Activated gamma-delta T cell (primary cell): ENCODE results near the gene QSOX2.
"Not testable (repeated sequence)": the region's sequence is repeated elsewhere in the genome, so short reads cannot be mapped to it uniquely, and the experiment has no call there.

Source experiments
- DNase-seq: peaks from one replicate; lab custom pipeline; 2025; lab: John Stamatoyannopoulos, UW

QSOX2 gene

GRCh38 chr9:136266641-136267040 is 21.0 kb upstream of the QSOX2 start:
- DNase-seq = not testable (repeated sequence)

- no peak for DNase-seq
These were observed 20.1 kb upstream of the QSOX2 start for GRCh38 chr9:136265561-136266355.

- no peak for DNase-seq
These were observed 19.1 kb upstream of the QSOX2 start for GRCh38 chr9:136264441-136265405.

GRCh38 chr9:136264031-136264430 is 18.4 kb upstream of the QSOX2 start:
- no peak for DNase-seq

DNA sequence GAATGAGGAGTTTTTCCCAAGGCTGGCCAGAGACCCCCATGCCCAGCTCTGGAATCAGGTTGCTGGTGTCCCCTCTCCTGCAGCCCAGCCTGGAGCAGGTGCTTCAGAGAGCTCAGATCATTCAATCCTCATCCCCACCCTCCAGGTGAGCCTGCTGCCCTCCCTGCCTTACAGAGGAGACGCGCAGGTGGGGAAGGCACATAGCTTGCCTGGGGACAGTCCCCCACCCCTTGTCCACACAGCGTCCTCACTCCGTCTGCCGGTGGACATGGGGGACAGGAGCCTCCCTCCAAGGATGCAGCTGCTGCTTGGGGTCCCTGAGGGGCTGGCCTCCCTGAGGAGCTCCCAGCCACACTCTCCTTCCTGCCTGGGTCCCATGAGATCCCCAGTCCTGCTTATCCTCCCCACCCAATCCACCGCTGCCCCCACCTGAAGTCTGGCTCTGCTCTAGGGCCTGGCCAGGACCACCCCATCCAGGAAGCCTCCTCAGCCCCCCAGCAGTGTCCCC is 17.1 kb upstream of the QSOX2 start:
- no peak for DNase-seq

GRCh38 chr9:136261686-136262430 is 16.2 kb upstream of the QSOX2 start:
- no peak for DNase-seq

DNA sequence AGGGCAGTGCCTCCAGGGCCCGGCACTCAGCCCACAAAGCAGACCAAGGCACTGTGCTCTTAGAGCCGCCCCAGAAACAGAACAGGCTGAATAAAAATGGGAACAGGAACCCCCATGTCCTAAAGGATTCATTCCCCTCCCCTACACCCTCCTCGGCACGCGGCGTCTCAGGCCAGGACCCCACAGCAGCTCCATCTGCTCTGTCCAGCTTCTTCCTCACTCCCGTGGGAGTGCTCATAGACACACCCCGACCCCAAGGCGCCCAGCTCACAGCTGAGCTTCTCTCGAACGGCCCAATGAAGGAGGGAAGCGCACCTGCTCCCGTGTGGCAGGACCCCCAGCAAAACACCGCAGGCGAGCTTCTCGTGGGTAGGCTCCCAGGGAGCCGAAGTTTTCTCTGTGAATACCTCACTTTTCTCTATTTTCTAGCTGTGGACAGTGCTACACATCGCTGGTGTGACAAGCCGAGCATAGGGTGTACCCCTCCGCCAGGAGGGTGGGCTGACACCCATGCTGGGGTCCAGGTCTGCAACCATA is 15.4 kb upstream of the QSOX2 start:
- DNase-seq = no peak

GRCh38 chr9:136260521-136260920 is 14.9 kb upstream of the QSOX2 start:
- DNase-seq = no peak

- no peak for DNase-seq
These were observed 14.2 kb upstream of the QSOX2 start for GRCh38 chr9:136259836-136260235.

- DNase-seq = no peak
These were observed 13.9 kb upstream of the QSOX2 start for GRCh38 chr9:136259517-136259813.

DNA sequence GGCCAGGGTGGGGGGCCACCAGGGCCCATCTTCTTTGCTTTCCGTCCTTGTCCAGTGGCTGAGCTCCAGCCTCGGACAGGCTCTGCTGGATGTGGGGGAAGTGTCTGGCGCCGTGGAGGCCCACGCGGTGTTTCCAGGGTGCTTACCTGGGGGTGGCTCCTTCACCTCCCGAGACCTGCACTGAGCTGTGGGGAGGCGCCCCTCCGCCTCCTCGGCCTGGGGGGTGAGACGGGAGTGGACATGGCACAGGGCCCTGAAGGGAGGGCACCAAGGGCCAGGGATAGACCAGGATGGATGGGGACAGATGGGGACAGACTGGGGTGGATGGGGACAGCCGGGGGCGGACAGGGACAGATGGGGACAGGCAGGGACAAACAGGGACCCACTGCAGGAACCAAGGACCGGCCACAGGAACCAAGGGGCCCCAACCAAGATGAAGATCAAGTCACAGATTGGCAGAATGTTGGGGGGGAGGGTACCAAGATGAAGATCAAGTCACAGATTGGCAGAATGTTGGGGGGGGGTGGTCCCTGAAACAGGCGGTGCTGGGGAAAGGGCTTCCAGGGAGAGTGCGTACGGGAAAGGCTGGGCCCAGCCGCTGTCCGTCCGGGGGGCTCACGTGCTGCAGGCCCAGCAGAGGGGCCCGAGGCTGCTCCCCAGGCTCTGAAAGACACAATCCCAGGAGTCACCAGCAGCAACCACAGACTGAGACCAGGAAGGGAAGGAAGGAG is 13.3 kb upstream of the QSOX2 start:
- DNase-seq = no peak

- no peak for DNase-seq
These were observed 12.7 kb upstream of the QSOX2 start for GRCh38 chr9:136258299-136258625.

DNA sequence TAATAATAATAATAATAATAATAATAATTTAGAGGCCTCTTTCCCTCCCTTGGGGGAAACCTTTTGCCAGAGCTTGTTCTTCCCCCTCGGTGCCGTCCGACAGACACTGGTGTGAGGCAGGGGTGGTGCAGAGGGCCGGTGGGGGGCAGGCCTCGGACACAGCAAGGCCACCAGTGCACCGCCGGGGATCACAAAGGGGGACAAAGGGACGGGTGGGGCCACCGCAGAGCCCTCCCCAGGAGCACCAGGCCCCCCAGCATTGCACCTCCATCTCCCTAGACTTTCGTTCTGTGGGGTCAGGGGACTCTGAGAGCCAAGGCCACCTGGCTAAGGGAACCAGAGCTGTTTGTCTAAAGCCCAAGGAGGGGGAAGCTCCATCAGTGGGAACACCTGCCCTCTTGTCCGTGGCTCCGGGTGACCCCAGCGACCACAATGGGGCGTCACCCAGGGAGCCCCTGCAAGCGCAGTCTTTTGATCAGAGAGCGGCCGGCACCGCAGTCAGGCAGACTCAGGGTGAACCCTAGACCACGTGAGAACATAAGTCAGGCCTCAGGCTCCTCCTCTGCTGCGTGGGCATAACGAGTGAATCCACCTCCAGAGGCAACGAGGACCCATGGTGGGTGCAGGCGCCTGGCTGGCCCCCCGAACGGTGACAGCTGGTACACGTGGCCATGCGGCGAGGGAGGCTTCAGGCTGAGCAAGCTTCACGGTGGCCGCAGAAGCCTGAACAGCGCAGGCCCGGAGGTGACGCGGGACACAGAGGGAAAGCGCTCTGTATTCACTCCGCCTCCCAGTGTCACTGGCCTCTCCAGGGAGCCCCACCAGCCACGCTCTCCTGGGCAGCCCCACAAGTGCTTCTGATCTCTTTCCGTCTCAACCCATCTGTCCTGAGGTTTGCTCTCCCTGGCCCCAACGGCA is 12.0 kb upstream of the QSOX2 start:
- DNase-seq = no peak

DNA sequence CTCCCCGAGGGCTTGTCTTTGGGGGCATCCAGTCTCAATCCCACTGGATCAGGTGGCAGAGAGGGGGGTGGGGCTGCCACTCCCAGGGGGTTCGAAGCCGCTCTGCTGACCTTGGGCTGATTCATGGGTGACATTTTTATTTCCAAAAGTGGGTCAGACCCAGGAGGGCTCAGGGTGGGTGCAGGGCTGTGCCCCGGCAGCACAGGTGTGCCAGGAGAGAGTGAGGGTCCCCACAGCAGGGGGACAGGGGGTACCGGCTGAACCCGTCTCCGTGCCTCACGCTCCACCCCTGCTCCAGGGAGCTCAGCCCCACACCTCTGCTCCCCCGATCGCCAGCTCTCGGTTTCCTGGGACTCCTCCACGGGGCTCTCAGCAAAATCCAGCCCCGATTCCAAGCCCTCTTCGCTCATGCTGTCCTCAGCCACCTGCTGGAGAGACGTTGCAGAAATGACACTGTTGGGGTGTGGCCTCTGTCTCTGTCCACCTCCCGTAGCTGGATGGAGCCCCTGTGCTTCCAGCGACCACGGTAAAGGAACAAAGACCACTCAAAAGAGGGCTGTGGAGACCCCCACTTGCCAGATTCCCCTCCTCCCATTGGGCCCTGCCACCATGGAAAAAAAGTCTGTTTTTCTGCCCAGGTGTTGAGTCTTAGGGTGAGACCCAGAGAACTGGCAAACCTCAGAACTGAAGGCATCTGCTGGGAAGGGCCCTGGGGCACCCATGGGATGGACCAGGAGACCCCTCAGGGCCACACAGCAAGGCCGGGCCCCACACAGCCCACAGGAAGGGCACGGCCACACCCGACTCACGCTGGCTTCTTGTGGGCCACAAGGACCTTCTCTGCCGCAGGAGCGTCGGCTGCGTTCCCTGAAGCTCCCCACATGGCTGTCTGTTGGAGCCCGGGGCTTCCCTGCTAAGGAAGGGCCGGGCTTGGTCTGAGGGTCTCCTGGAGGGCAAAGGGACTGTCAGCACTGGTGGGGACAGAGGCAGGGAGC is 10.6 kb upstream of the QSOX2 start:
- DNase-seq = no peak

DNA sequence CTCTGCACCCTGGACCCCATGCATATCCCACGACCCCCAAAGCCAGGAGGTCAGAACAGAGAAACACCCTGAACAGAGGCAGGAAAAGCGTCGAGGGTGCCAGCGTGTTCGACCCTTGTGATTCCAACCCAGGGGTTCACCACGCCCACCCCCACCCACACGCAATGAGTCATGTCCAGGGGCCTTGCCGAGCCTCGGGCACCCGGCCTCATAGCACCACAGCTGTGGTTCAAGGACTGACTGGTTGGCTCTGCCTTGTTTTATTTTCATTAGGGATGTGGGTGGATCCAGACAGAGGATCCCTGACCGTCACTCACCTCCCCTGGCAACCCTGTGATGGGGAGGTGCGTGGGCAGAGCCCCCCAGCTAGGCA is 9.5 kb upstream of the QSOX2 start:
- no peak for DNase-seq

DNA sequence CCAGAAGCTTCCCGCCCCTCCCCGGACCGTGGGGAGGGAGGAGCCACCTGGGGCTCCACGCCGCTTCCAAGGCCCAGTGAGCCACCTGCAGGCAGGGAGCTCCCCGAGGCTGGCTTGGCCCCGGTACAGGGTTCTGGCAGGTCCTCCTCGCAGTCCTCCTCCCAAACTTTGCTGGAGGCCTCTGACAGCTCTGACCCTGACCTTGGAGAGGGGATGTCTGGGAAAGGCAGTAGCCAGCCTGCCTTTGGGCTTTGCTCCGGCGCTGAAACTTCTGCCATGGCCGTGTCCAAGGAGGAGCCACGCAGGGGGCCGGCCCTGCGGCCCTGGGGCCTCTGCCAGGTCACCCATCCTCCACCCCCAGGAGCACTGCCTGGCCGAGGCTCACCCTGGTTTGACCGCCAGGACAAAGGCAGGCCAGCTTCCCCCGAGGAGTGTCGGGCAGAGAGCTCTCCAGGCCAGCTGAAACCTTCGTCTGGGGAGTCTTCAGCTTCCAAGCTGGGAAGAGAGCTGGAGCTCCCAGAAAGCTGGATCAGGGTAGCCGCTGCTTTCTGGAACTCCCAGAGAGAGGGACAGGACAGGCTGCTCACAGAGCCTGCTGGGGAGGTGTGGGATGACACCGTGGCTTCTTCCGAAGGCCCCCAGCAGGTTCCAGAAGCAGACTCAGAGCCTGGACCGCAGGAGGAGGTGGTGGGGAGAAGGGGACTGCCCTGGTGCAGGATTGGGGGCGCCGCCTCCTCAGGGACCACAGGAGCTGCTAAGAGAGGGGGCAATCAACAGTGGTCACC is 9.0 kb upstream of the QSOX2 start:
- no peak for DNase-seq

DNA sequence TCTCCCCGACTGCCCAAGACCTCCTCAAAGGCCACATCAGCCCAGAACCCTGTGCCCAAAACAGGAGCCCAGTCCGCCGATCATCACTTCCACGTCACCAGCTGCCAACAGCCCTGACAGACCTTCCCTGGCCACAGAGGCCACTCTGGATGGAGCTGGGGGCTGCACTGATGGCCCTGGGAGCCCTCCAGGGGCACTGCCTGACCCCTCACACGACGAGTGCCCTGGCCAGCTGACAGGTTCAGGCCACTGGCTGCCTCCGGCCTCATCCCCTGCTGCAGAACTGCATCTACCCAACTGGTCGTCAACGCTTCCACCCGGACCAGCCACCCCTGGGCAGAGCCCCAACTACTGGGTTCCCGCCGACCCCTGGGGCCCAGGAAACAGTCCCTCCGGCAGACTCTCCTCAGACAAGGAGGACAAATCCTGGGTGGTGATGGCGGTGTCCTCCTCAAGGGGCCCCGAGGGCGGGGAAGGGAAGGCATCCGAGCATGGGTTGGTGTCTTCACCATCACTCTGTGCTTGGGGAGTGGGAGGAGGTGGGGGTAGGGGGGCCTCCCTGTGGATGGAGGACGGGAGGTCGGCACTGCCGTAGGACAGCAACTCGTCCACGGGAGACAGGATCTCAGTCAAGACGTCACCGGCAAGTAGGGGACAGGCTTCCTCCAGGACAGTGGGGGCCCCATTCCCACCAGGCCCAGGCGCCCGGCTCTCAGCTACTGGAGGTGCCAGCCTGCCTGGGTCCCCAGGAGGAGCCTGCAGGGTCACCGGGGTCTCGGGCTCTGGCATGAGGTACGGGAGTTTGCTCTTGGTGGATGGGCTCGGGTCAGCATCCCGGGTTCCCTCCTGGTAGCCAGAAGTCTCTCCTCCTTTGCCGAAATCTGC is 7.9 kb upstream of the QSOX2 start:
- DNase-seq = no peak
